Astrocyte (in vitro differentiated cells and primary cell): ENCODE results near the gene STK32B. TPM values are rescaled to one million over a fixed set of nuclear protein-coding genes. Genes with fewer than 3 reads are reported as not detected.

Source experiments
- DNase-seq: peaks from one replicate; pipeline ENCODE4 v3.0.0-alpha.2; 2010; ENCODE audit warnings: low read depth
- FAIRE-seq: peaks from 2 replicates; lab custom pipeline; 2011; peaks lifted over from hg19 to GRCh38; lab: Jason Lieb, UNC
- H2AFZ ChIP-seq: 2 replicates; pipeline ENCODE4 v1.6.0; 2012; ENCODE audit warnings: low read depth, low read length, inconsistent platforms
- H3K27ac ChIP-seq: 2 replicates; pipeline ENCODE4 v1.5.1; 2011; ENCODE audit warnings: low read depth, low read length, inconsistent platforms
- H3K27me3 ChIP-seq: 2 replicates; pipeline ENCODE4 v1.6.0; 2011; ENCODE audit warnings: low read length, inconsistent platforms; ENCODE audit not compliant: insufficient read depth
- H3K36me3 ChIP-seq: 2 replicates; pipeline ENCODE4 v1.5.1; 2011; ENCODE audit warnings: low read length, inconsistent platforms; ENCODE audit not compliant: insufficient read depth
- H3K4me1 ChIP-seq: 2 replicates; pipeline ENCODE4 v1.5.1; 2011; ENCODE audit warnings: low read length, inconsistent platforms; ENCODE audit not compliant: insufficient read depth
- H3K4me2 ChIP-seq: 2 replicates; pipeline ENCODE4 v1.6.0; 2012; ENCODE audit warnings: low read length, inconsistent platforms
- H3K4me3 ChIP-seq: 2 replicates; pipeline ENCODE4 v1.5.1; 2011; ENCODE audit warnings: low read depth, mild to moderate bottlenecking, low read length, inconsistent platforms; ENCODE audit not compliant: insufficient read depth
- H3K79me2 ChIP-seq: 2 replicates; pipeline ENCODE4 v1.6.0; 2012; ENCODE audit warnings: mild to moderate bottlenecking, low read length, inconsistent platforms; ENCODE audit not compliant: insufficient read depth
- H3K9ac ChIP-seq: 2 replicates; pipeline ENCODE4 v1.6.0; 2012; ENCODE audit warnings: mild to moderate bottlenecking, low read length, inconsistent platforms
- H3K9me3 ChIP-seq: 2 replicates; pipeline ENCODE4 v1.5.1; 2012; ENCODE audit warnings: low read depth, mild to moderate bottlenecking, low read length, inconsistent platforms; ENCODE audit not compliant: insufficient read depth
- H4K20me1 ChIP-seq: 2 replicates; pipeline ENCODE4 v1.6.0; 2012; ENCODE audit warnings: low read length, inconsistent platforms; ENCODE audit not compliant: insufficient read depth
- H3K27ac Mint-ChIP-seq: one replicate; pipeline ENCODE4 v1.8.0; 2021; ENCODE audit warnings: mild to moderate bottlenecking, mixed read lengths; ENCODE audit not compliant: unreplicated experiment
- H3K27me3 Mint-ChIP-seq: one replicate; pipeline ENCODE4 v1.8.0; 2021; ENCODE audit warnings: low read depth, mixed read lengths; ENCODE audit not compliant: unreplicated experiment
- H3K36me3 Mint-ChIP-seq: one replicate; pipeline ENCODE4 v1.8.0; 2021; ENCODE audit warnings: low read depth, mixed read lengths; ENCODE audit not compliant: unreplicated experiment
- H3K4me1 Mint-ChIP-seq: one replicate; pipeline ENCODE4 v1.8.0; 2021; ENCODE audit warnings: low read depth, mixed read lengths; ENCODE audit not compliant: unreplicated experiment
- H3K4me3 Mint-ChIP-seq: one replicate; pipeline ENCODE4 v1.8.0; 2021; ENCODE audit warnings: mild to moderate bottlenecking, moderate library complexity, mixed read lengths; ENCODE audit not compliant: unreplicated experiment
- H3K9me3 Mint-ChIP-seq: one replicate; pipeline ENCODE4 v1.8.0; 2021; ENCODE audit warnings: mild to moderate bottlenecking, mixed read lengths; ENCODE audit not compliant: unreplicated experiment
- EZH2 ChIP-seq: IDR thresholded peaks from 2 replicates; pipeline ENCODE4 v1.6.1; 2012; ENCODE audit warnings: mild to moderate bottlenecking, low read length, inconsistent platforms; ENCODE audit not compliant: insufficient read depth
- total RNA-seq: library from RNA; stranded (reverse); gene quantifications from 2 replicates; pipeline ENCODE4 v1.2.1, GENCODE V29; 2021
- TF ChIP-seq, protein P1 (sequence below): IDR thresholded peaks from 2 replicates; pipeline ENCODE4 v1.5.1; 2011; ENCODE audit warnings: low read depth, mild to moderate bottlenecking, inconsistent platforms, low read length, moderate library complexity; ENCODE audit not compliant: insufficient read depth

The STK32B gene
- total RNA-seq, 1 donor from 2014 or later = 2.9 TPM

DNA sequence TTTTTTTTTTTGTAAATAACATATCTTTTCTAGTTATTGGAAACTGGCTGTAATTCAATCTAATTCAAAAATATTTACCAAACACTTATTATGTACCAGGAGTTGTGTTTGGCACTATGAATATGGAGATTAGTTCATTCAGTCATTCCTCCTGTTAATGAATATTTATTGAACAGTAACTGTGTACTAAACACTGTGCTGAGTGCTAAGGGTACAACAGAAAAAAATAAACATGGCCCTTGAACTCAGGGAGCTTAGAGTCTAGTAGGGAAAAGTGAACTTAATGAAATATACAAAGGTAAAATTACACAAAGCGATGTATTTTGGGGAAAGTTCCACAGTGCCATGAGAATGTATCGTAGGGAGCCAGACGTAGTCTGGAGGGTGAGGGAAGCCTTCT is 87.1 kb downstream of the STK32B start:
- no peak for FAIRE-seq

DNA sequence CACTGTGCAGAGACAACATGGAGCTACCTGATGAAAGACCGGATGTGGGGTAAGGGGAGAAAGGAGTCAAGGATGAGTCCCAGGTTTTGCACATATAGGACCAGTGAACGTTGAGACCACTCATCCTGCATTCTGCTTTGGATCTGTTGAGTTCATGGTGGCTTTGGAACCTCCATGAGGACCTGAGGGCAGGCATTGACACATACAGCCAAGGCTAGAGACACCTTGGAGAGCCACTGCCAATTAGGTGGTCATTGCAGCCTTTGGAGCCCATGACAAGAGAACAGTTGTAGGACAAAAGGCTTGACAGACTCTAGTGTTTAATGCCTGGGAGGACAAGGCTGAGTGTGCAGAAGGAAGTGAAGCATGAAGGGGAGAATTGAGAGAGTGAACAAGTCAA is 87.9 kb downstream of the STK32B start:
- Histone ChIP-seq H3K9ac (no peak overlapping the region), H3K36me3 (no peaks in the 10 kb centered on the region), H3K4me3 (no peak overlapping the region), H4K20me1 (no peaks in the 10 kb centered on the region), H3K79me2 (no peaks in the 10 kb centered on the region), H3K4me1 (no peaks in the 10 kb centered on the region), H3K27me3 (no peaks in the 10 kb centered on the region), H3K4me2 (no peak overlapping the region), H3K9me3 (no peaks in the 10 kb centered on the region), H2AFZ (no peak overlapping the region), H3K27ac (no peak overlapping the region)
- Mint-ChIP-seq H3K9me3 (peaks cover 3% of the 10 kb centered on the region), H3K27me3 (peaks cover 12% of the 10 kb centered on the region), H3K27ac (no peak overlapping the region), H3K4me1 (no peaks in the 10 kb centered on the region), H3K36me3 (peaks cover 5% of the 10 kb centered on the region), H3K4me3 (no peak overlapping the region)
- TF ChIP-seq, protein P1, sequence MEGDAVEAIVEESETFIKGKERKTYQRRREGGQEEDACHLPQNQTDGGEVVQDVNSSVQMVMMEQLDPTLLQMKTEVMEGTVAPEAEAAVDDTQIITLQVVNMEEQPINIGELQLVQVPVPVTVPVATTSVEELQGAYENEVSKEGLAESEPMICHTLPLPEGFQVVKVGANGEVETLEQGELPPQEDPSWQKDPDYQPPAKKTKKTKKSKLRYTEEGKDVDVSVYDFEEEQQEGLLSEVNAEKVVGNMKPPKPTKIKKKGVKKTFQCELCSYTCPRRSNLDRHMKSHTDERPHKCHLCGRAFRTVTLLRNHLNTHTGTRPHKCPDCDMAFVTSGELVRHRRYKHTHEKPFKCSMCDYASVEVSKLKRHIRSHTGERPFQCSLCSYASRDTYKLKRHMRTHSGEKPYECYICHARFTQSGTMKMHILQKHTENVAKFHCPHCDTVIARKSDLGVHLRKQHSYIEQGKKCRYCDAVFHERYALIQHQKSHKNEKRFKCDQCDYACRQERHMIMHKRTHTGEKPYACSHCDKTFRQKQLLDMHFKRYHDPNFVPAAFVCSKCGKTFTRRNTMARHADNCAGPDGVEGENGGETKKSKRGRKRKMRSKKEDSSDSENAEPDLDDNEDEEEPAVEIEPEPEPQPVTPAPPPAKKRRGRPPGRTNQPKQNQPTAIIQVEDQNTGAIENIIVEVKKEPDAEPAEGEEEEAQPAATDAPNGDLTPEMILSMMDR = no peak
- no peak for FAIRE-seq
- DNase-seq = no peak

More for the DNA sequence above, 87.1 kb downstream of the STK32B start:
- H4K20me1 ChIP-seq = no peaks in the 10 kb centered on the region
- H3K27me3 ChIP-seq = no peaks in the 10 kb centered on the region
- H3K9me3 Mint-ChIP-seq = peaks cover 2% of the 10 kb centered on the region
- no peak overlapping the region for H3K27ac ChIP-seq
- H3K36me3 ChIP-seq = no peaks in the 10 kb centered on the region
- no peak for DNase-seq
- H3K27me3 Mint-ChIP-seq = peaks cover 6% of the 10 kb centered on the region
- H3K36me3 Mint-ChIP-seq = peaks cover 2% of the 10 kb centered on the region
- no peak overlapping the region for H3K4me2 ChIP-seq
- H3K9me3 ChIP-seq = no peaks in the 10 kb centered on the region
- H3K4me3 ChIP-seq = no peak overlapping the region
- TF ChIP-seq EZH2 = no peak
- TF ChIP-seq, protein P1 = no peak
- H3K4me1 Mint-ChIP-seq = peaks cover under 1% of the 10 kb centered on the region
- H3K4me3 Mint-ChIP-seq = no peak overlapping the region
- no peak overlapping the region for H3K27ac Mint-ChIP-seq
- H3K4me1 ChIP-seq = no peaks in the 10 kb centered on the region
- no peaks in the 10 kb centered on the region for H3K79me2 ChIP-seq
- no peak overlapping the region for H3K9ac ChIP-seq
- H2AFZ ChIP-seq = no peak overlapping the region

DNA sequence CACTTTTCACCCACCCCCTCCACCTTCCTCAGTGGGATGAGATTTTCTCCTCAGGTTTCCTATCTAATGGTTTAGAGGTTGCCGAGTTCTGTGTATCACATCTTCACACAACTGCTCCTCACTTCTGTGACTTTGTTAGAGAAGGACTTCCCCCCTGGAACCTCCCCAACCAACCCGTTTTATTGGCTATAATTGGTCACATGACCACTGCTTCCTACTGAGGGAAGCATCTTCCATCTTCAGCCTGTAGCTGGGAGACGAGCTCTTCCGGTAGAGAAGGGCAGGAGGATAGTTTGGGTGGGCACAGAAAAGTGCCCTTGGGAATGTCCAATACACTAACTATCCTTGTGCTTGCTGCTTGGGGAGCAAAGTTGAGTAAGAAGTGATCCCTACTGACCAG is 90.5 kb downstream of the STK32B start:
- Histone ChIP-seq H4K20me1 (no peaks in the 10 kb centered on the region), H3K36me3 (no peaks in the 10 kb centered on the region), H3K4me3 (no peak overlapping the region), H3K4me2 (no peak overlapping the region), H3K27me3 (no peaks in the 10 kb centered on the region), H3K4me1 (no peaks in the 10 kb centered on the region), H3K27ac (no peak overlapping the region), H3K9ac (no peak overlapping the region), H2AFZ (no peak overlapping the region), H3K9me3 (no peaks in the 10 kb centered on the region), H3K79me2 (no peaks in the 10 kb centered on the region)
- no peak overlapping the region for H3K4me3 Mint-ChIP-seq
- TF ChIP-seq EZH2 = no peak
- TF ChIP-seq, protein P1 = no peak
- FAIRE-seq (no peak), DNase-seq (no peak)
- H3K9me3 Mint-ChIP-seq = peaks cover 3% of the 10 kb centered on the region
- H3K27me3 Mint-ChIP-seq = peaks cover 16% of the 10 kb centered on the region
- H3K27ac Mint-ChIP-seq = no peak overlapping the region
- H3K4me1 Mint-ChIP-seq = no peaks in the 10 kb centered on the region
- peaks cover 2% of the 10 kb centered on the region for H3K36me3 Mint-ChIP-seq
